Right lobe of liver (tissue), 6 donors: ENCODE results near the gene ASZ1. TPM values are rescaled to one million over a fixed set of nuclear protein-coding genes. Genes with fewer than 3 reads are reported as not detected.

Experiments
- ATAC-seq, 4 donors: fragments of 200-7000 bp; cut with Tn5 transposase; one replicate each; pipeline ENCODE4 v1.9.1; 2020; ENCODE audit warnings: mild to moderate bottlenecking in 4 of 4, moderate library complexity in 4 of 4
- DNase-seq, 3 donors: peaks; one replicate each; pipeline ENCODE4 v3.0.0-alpha.2; 2020
- H3K27ac ChIP-seq, 3 donors: fragments of 200-600 bp; one replicate each; pipeline ENCODE4 v1.8.0; 2022
- H3K27me3 ChIP-seq, 2 donors: fragments of 200-600 bp; one replicate each; pipeline ENCODE4 v1.8.0; 2022
- H3K36me3 ChIP-seq, 4 donors: fragments of 200-600 bp; sonication (generic) in 1 of 4; one replicate each; pipeline versions ENCODE4 v1.5.1 to v1.8.0; 2017 to 2022; ENCODE audit warnings: control low read depth in 1 of 4
- H3K4me1 ChIP-seq, 4 donors: fragments of 200-600 bp; sonication (generic) in 1 of 4; one replicate each; pipeline versions ENCODE4 v1.5.1 to v1.8.0; 2017 to 2022; ENCODE audit warnings: control low read depth in 1 of 4
- H3K4me3 ChIP-seq, 3 donors: fragments of 200-600 bp; one replicate each; pipeline ENCODE4 v1.8.0; 2022
- H3K9me3 ChIP-seq, 4 donors: fragments of 200-600 bp; sonication (generic) in 1 of 4; one replicate each; pipeline versions ENCODE4 v1.5.1 to v1.8.0; 2017 to 2022; ENCODE audit warnings: control low read depth in 1 of 4
- CTCF ChIP-seq, 4 donors: fragments of 200-600 bp in 3 of 4; fragments of 450-650 bp in 1 of 4; IDR thresholded peaks; one replicate each; pipeline versions ENCODE4 v1.5.1 to v1.8.0; 2016 to 2022; ENCODE audit warnings: antibody characterized with exemption in 4 of 4, mild to moderate bottlenecking in 2 of 4
- POLR2A ChIP-seq: fragments of 450-650 bp; IDR thresholded peaks from one replicate; pipeline ENCODE4 v1.6.1; 2017; ENCODE audit warnings: antibody characterized with exemption, mild to moderate bottlenecking
- WGBS: methylation state at CpG from one replicate; pipeline ENCODE4 v1.1.6; 2018; ENCODE audit warnings: low coverage, low lambda C conversion rate; ENCODE audit not compliant: insufficient coverage; ENCODE audit errors: missing lambda C conversion rate; 5-methylcytosine and 5-hydroxymethylcytosine counted together
- intact Hi-C, 2 donors: fragments of 100-400 bp; cut with DNase I; formaldehyde crosslinking; loops; one replicate each; pipeline versions ENCODE4 v1.11.2 to v1.14.1; 2022
- total RNA-seq, 6 experiments: library from RNA; depleted of rRNA in 2 of 6; stranded (reverse); fragments of >200 nt in 2 of 6; fragmentation: NEBNext Ultra II Directional in 3 of 6; extraction: Animal tissue kit (Norgen Biotek cat#: 25700) in 3 of 6; gene quantifications; one replicate each; pipeline versions ENCODE4 v1.1.0 to v1.2.4, GENCODE V29; 2016 to 2023
- donor health status: DM: no; HTN: yes; CAD: no.
- donor health status: DM: no; HTN: no; CAD: no.
- donor health status: DM: no; HTN: no; CAD: no.
- donor health status: DM: no; HTN: yes; CAD: no.
- donor health status: DM: no; HTN: yes; CAD: no.

ASZ1 gene
- total RNA-seq, 6 experiments from 2014 or later, result not detected

DNA sequence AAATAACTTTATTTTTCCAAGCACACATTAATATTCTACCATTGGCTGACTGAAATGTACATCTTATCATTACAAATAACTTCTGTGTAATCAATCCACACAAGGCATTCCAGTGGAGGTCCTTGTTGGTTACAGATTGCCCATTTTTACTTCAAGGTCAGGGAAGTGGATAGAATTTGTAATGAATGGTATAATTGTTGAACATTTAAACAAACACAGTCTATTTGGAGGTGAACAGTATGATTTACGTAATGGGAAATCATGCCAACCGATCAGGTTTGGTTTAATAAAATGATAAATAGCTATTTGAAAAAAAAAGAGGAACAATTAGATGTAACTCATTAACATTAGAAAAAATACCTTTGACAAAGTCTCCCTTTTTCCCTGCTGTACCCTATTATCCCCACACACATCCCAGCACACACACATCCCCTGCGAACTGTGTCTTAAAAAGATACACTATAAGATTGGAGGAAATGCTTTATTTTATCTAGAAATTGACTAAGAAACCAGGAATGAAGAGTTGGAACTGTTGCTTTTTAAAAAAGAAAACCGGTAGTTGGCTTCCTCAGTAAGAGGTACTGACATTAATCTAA is 19.0 kb upstream of the ASZ1 start:
- peak in 1 of 4 donors; percentile 32 for ATAC-seq
- Histone ChIP-seq H3K36me3 (no peaks in the 10 kb centered on the region), H3K27ac (no peak overlapping the region), H3K4me1 (no peaks in the 10 kb centered on the region), H3K4me3 (no peak overlapping the region), H3K9me3 (no peaks in the 10 kb centered on the region), H3K27me3 (no peaks in the 10 kb centered on the region)
- DNase-seq, result no peak
- intact Hi-C loops, result no loop called here
- TF ChIP-seq CTCF (IDR thresholded peaks at IDR 0.05) (no peak), POLR2A (no peak)
- WGBS, result 51% methylated on average over 4 of the region's 4 CpGs

GRCh38 chr7:117445206-117445605 is 17.9 kb upstream of the ASZ1 start:
- no peak for DNase-seq
- intact Hi-C loops, result no loop called here
- no peak for TF ChIP-seq CTCF (IDR thresholded peaks at IDR 0.05)
- TF ChIP-seq POLR2A, result no peak
- H3K27ac ChIP-seq, result no peak overlapping the region
- WGBS, result 89% methylated on average over 1 of the region's 1 CpG
- H3K36me3 ChIP-seq, result no peaks in the 10 kb centered on the region
- ATAC-seq, result no peak
- no peaks in the 10 kb centered on the region for H3K4me1 ChIP-seq
- H3K9me3 ChIP-seq, result no peaks in the 10 kb centered on the region
- no peaks in the 10 kb centered on the region for H3K27me3 ChIP-seq
- H3K4me3 ChIP-seq, result no peak overlapping the region

DNA sequence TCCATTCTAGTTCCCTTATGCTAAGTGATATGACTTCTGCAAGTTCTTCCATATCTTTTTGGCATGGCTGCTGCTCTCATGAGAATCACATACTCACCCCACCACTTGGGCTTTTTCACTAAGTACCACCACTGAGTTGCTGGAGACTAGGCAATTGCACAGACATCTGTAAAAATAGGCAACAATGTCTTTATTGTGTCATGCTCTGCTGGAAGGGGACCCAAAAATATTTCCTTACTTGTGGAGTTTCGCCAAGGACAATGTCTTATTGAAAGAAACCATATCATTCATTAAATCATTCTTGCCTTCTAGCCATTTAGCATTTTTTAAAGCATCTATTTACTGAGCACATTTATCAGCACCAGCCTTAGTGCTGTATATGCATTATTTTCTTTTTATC is 17.4 kb upstream of the ASZ1 start:
- H3K4me3 ChIP-seq, result no peak overlapping the region
- TF ChIP-seq POLR2A, result no peak
- no peak for TF ChIP-seq CTCF (IDR thresholded peaks at IDR 0.05)
- no peaks in the 10 kb centered on the region for H3K36me3 ChIP-seq
- H3K4me1 ChIP-seq, result no peaks in the 10 kb centered on the region
- no peak for ATAC-seq
- H3K27ac ChIP-seq, result no peak overlapping the region
- DNase-seq, result no peak
- intact Hi-C loops, result no loop called here
- WGBS, result 53% methylated on average over 1 of the region's 1 CpG
- no peaks in the 10 kb centered on the region for H3K9me3 ChIP-seq
- no peaks in the 10 kb centered on the region for H3K27me3 ChIP-seq

DNA sequence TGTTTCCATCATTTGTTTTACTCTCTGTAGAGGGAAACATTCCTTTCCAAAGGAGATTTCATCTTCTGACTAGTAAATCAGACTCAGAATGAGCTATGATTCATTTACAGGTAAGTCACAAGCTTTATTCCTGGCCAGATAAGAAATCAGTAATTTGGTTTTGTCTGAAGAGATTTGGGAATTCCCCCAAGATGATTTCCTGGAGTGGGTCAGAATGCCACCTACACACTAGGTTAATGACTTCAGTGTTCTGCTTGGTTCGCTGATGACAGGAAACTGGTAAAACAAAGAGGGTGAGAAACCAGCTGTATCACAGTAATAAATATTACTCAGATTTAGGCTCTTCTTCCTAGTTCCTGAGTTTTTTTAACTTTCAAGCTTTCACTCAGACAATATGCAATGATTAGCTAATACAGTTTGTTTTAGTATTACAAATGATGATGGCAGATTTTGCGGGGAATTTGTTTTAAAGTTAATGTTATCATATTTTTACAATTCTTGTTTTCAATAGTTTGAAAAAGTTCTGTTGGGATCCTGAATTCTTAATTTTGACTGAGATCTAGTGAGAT is 8.3 kb upstream of the ASZ1 start:
- 52% methylated on average over 2 of the region's 2 CpGs for WGBS
- H3K27ac ChIP-seq, result no peak overlapping the region
- H3K4me1 ChIP-seq, result no peaks in the 10 kb centered on the region
- intact Hi-C loops, result no loop called here
- H3K9me3 ChIP-seq, result no peaks in the 10 kb centered on the region
- no peaks in the 10 kb centered on the region for H3K27me3 ChIP-seq
- no peak for TF ChIP-seq POLR2A
- no peak for TF ChIP-seq CTCF (IDR thresholded peaks at IDR 0.05)
- peak in 2 of 4 donors; percentile 33 to 95 for ATAC-seq
- no peaks in the 10 kb centered on the region for H3K36me3 ChIP-seq
- DNase-seq, result no peak
- no peak overlapping the region for H3K4me3 ChIP-seq
